NK-92 treated with Interleukin-12 subunit alpha and Interleukin-12 subunit beta, amount 100 ng/mL, for 24 hours (cell line): ENCODE data around the gene MMP27.
"Not testable (repeated sequence)": the region's sequence is repeated elsewhere in the genome, so short reads cannot be mapped to it uniquely, and the experiment has no call there.

Experiments used
- DNase-seq: peaks from one replicate; lab custom pipeline; 2025; lab: John Stamatoyannopoulos, UW

MMP27 gene

DNA sequence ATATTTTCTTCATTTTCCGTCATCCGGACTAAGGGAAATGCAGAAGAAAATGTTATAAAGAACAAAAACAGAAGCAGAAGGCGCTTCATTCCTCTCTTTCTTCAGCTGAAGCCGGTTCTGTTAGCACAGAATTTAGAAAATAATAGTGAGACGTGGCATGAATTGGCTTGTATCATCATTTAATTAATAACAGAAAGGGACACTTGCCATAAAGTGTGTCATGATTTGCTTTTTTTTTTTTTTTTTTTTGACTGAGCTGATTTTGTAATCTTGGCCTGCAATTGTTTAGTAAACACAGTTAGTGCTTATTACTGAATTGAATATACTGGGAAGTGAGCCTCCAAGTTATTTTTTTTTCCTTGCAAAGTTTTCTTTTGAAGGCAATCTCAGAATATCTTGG is at the start of gene MMP27:
Gene MMP27, minus strand, starts transcription at position 144 of the 400 bp plus-strand sequence. Its CDS starts 55 bp downstream, at position 89.
- no peak for DNase-seq

GRCh38 chr11:102753267-102753666 is 47.7 kb upstream of the MMP27 start:
- no peak for DNase-seq

GRCh38 chr11:102751673-102752072 is 46.1 kb upstream of the MMP27 start:
- DNase-seq: no peak

DNA sequence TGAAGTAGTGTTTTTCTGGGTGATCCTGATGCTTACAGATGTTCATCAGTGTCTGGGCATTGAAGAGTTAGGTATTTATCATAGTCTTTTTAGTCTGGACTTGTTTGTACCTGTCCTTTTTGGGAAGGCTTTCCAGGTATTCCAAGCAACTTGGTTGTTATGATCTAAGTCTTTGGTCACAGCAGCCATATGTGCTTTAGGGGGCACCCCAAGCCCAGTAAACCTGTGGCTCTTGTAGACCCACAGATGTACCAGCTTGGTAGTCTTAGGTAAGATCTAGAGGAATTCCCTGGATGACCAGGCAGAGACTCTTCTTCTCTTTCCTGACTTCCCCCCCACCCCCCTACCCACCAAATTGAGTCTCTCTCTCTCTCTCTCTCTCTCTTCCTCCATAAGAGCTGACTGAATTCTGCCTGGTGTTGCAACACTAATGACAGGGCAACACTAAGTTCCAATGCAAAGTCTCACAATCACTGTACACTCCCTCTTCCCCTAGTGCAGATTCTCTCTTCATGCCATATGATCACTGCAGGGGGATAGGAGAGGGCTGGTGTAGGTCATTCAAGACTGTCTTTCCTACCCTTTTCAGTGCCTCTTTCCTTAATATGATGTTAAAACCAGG is 43.6 kb upstream of the MMP27 start:
- no peak for DNase-seq

GRCh38 chr11:102746746-102747578 is 41.4 kb upstream of the MMP27 start:
- DNase-seq: not testable (repeated sequence)

DNA sequence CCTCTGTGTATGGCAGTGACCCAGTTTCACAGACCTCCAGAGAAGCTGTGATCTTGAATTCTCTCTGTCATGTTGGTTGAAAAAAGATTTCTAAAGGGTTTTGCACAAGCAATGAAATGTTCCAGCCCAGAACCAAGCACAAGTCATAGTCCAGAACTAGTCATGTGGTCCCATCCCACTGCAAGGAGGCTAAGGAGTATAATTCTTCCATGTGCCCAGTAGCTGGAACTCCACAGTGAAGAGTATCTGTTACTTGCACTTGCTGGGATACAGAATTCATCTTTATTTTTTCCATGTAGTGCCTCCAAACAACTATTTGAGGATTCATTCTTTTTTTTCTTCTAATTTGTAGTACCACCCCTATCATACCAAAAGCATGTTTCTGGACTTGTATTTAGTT is 29.1 kb upstream of the MMP27 start:
- no peak for DNase-seq

GRCh38 chr11:102733232-102733875 is 27.8 kb upstream of the MMP27 start:
- DNase-seq: peak; percentile 33

GRCh38 chr11:102730944-102731343 is 25.4 kb upstream of the MMP27 start:
- not testable (repeated sequence) for DNase-seq

GRCh38 chr11:102729849-102730815 is 24.6 kb upstream of the MMP27 start:
- no peak for DNase-seq

- no peak for DNase-seq
These were observed 22.3 kb upstream of the MMP27 start for GRCh38 chr11:102727890-102728289.

GRCh38 chr11:102724904-102725500 is 19.4 kb upstream of the MMP27 start, which contains the start of gene MMP8:
TSS of gene MMP8 (minus strand) at chr11:102724954. CDS start at chr11:102724855, 99 bp downstream.
- no peak for DNase-seq

DNA sequence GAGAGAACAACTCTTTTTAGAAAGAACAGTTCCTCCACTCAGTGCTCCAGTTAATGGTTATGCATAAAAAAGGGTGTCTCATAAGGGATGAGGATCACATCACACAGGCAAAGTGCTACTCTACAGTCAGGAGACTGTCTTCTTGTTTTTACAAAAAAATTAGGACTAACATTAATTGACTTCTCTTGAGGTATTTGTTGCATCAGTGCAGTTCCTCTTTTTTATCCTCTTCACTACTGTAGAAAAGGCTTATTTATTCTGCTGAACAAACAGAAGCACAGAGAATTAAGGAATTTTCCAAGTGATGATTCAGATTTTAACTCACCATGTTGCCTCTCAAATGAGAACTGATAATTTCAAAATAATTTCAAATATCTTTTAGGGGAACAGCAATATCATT is 17.3 kb upstream of the MMP27 start:
- DNase-seq: no peak

- DNase-seq: no peak
These were observed 14.2 kb upstream of the MMP27 start for GRCh38 chr11:102719620-102720277.

- DNase-seq: no peak
These were observed 11.7 kb upstream of the MMP27 start for GRCh38 chr11:102717280-102717679.

- DNase-seq: no peak
These were observed 11.0 kb upstream of the MMP27 start for GRCh38 chr11:102716527-102716926.

DNA sequence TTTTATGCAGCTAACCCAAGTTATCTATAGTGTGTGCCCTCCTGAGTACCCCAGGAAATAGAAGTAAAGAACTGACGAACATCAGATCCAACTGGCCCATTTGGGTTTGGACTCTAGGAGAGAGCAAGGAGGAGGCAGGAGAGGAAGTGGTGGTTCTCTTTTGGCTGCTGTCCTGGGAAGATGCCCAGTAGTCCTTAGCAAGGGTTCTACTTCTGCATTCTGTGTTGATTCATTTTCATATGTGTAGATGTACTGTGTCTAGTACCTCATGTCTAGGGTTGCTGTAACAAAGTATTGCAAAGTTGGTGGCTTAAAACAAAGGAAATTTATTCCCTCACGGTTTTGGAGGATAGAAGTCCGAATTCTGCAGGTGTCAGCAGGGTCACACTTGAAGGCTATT is 6.6 kb upstream of the MMP27 start:
- no peak for DNase-seq

DNA sequence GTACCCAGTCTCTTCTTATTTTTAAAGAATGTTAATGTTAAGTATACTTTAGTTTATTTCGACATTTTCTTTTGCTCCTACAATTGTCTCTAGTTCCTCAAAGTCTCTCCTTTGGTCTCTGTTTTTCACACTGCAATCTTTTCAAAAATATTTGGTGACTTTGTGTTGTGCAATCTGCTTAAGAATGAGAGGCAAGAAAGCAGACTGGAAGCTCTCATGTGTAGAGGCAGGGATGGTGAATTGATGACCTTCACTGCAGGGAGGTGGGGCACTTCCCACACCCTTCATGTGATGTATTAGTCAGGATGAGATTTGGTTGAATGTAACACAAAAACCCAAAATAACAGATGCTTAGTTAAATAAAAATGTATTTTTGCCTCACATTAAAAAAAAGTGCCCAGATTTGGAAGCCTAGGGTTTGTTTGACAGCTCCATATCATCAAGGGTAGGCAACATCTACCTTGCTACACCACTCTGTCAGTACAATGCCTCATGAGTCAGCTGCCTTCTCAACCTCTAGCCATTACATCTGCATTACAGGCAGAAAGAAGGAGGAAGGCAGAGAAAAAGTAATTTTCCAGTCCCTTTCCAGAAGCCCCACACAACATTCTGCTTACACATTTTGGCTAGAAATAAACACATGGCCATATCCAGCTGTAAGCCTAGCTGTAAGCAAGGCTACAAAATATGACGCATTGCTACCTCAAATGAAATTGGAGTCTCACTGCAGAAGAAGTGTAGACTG is 3.8 kb upstream of the MMP27 start:
- DNase-seq: no peak

DNA sequence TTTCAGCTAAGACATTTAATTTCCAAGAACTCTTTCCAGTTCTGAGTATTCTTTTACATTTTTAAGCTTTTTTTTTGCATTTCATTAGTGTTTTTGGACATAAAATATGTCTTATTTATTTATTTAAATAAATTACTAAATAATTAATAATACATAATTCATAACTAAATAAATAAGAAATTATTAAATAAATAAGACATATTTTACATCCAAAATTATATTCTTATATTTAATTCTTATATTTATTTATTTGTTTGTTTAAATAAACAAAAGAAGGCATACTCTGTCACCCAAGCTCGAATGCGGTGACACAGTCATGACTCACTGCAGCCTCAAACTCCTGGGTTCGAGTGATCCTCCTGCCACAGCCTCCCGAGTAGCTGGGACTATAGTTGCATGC is 3.1 kb upstream of the MMP27 start:
- DNase-seq: no peak

- no peak for DNase-seq
These were observed 728 bp downstream of the MMP27 start for GRCh38 chr11:102704841-102705240.
